Measurements from ENCODE around the gene SLC7A9. TPM values are rescaled to one million over a fixed set of nuclear protein-coding genes. Genes with fewer than 3 reads are reported as not detected.

The SLC7A9 gene
- polyA plus RNA-seq, 10 donors = 0.12 to 0.72 (median 0.60) TPM

DNA sequence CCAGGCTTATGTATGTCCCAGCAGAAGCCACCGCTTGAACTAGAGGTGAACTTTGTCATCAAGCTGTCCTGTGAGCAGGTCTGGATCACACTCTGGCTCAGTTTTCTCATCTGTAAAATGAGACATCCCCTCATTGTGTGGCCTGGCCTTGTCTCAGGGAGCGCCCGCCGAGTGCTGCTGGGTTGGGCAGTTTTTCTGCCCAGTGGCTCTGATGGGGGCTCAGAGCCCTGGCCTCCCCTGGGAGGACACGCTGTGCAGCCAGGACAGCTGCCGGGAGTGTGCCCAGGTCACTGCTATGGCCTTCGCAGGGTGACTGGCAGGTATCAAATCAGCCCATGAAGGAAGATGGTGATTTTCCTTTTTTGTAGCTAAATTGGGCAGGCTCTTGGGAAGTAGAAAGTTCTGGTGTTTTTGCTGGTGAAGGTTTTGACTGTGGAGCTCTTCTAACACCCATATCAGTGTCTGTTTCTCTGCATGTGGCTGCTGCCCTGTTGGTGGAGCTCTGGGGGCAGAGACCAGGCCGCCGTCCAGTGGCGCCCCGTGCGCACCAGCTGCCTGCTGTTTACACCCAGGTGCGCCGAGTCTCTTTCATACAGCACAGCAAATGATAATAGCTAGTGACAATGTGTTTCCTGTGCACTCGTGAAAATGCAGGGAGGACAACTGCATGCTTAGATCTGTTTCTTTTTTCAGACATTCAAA lies 40.8 kb downstream of the SLC7A9 start:
- no peak for DNase-seq

DNA sequence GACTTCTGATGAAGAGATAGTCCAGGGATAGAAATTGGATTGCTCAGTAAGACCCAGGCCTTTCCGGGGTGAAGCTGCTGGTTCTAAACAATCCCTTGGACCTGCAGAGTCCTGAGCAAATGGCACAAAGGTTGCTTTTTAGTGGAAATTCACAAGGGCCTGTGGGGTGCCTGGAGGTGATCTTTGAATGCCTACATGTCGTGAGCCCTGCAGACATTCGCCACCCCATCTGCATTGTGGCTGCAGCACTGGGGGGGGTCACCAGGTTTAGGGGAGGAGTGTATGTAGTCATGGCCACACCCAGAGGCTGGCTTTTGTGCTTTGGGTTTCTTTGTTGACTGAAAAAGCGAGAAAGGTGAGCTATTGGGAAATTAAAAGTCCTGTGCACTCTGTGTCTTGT lies 41.4 kb downstream of the SLC7A9 start:
- DNase-seq = no peak

DNA sequence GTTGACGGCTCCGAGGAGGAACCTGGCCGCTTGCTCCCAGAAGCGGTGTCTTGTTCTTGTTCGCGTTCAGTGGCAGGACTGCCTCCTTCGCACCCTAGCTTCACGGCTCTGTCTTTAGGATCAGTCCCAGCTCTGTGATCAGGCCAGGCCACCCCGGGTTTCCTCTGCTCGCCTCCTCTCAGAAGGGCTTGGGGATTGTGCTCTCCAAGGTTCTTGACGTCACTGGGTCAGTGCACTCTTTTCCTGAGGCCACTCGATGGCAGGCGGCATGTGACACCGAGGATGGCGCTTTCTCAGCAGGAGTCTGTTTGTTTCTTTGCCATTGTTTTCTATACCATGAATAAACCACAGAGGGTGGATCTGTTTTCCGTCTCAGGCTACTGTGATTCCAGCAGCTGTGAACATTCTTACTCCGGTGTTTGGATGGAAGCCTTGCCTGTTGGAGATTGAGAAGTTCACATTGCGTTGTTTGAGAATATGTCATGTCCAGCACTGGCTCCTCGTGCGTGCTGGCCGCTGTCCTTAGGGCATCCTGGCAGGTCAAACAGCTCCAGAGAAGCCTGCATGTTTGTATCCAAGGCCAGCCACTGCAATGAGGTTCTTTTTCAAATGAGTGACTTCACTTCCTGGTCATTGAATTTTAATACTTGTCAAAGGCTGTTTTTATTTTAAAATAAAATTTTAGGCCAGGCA lies 44.5 kb downstream of the SLC7A9 start:
- no peak for DNase-seq

DNA sequence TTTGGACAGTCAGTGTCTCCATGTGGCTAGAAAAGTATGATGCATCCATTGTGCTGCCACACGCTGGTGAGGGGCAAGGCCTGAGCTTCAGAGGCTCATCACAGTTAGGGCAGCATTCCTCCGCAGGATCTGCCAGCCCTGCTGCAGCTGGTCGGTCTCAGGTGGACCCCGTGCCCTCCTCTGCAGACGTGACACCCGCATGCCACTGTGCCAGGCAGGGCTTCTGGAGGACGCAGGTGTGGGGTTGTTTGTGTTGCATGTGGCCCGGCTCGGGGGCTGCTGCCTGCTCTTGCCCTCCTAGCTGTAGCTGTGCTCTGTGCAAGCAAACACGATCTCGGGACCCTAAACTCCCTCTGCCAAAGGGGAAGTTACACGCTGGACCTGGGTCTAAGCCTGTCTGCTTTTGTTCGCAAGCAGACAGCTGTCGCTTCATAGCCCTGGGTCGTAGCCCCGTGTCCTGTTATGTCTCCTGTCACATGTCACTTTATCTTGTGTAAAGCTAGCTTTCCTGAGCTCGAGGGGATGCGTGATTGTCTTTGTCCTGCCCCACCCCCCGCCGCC lies 45.3 kb downstream of the SLC7A9 start:
- peak in 1 of 3 donors; percentile 19 for DNase-seq

DNA sequence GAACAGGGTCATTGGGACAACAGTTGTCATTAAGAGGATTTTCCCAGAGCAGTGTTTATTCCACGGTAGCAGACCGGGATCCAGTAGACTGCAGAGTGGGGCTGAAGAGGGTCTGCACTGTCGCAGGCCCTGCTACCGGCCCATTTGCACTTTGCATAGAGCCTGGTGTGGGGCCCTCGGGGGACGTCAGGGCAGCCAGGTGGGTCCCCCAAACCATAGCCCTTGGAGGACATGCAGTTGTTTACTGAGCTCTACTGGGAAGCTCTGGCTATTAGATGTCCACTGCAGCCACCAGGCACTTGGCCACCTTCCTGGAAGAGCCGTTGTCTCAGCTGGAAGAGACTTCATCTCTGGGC lies 45.8 kb downstream of the SLC7A9 start:
- no peak for DNase-seq

DNA sequence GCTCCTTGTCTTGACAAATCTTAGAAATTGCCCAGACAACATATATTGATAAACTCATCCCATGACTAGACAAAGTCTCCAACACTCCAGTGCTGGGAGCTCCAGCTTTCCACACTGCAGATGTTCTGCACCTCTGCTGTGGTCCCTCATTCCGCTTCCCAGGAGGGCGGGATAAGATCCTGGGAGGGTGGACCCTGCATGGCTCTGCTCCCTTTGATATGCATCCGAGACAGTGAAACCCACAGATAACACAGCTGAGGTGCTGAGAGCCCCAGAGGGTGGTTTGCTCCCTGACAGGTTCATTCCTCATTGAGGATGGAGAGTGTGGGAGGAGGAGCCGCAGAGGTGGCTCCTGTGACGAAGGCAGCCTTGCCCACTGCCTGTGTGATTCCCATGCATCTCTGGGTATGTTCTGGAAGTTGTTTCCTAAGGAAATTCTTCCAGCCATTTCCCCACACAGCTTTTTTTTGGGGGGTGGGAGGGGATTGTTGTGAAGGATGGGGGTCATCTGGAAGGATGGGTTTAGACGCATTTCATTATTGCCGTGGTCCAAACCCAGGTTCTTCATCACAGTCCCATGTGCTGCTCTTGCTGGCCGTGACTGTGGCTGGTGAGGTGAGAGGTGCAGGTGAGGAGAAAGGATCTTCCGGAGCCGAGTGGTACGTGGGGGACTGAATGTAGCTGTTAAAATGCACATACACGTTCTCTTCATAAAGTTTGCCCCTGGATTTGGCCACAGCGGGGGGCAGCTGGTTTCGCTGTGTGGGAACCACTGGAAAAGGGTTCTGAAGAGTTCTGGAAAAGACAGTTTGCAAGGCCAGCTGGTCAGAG lies 46.4 kb downstream of the SLC7A9 start:
- no peak for DNase-seq

DNA sequence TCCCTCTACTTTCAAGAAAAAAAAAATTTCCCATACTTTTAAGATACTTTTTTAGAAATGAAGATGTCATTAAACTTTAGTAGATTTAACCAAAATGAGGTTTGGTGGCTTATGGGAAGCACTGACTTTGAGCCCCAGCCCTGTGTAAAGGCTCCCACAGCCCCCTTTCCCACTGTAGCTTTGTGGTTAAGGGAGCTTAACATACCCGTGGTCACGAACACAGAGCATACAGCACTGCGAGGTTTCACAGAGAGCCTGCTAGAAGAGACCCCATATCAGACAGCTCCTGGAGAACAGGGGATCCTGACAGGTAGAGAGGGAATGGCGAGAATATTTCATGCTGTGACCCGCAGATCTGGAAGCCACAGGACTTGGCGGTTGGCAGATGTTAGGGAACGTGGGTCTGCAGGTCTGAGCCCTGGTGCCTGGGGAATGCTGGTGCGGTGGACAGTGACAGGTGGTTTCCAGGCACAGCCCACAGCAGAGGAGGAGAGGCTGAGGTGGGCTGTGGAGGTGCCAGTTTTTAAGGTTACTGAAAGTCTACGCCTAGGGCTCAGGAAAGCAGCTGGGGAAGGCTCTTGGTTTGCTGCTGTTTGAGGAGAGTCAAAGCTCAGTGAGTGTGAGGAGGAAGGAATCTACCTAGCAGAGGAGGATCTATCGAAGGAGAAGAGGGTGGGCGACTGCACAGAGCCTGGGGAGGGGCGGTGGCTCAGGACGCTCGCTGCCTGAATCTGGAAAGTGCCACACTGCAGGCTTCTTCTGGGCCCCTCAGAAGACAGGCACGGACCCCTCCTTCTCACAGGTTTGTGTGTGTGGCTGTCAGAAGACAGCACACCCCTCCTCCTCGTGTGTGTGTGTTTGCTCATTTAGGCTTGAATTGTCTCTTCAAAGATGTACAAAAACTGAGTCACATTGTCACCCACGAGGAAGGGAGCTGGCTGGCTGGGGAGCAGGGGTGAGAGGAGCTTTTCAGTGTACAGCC lies 49.9 kb downstream of the SLC7A9 start:
- DNase-seq = no peak

DNA sequence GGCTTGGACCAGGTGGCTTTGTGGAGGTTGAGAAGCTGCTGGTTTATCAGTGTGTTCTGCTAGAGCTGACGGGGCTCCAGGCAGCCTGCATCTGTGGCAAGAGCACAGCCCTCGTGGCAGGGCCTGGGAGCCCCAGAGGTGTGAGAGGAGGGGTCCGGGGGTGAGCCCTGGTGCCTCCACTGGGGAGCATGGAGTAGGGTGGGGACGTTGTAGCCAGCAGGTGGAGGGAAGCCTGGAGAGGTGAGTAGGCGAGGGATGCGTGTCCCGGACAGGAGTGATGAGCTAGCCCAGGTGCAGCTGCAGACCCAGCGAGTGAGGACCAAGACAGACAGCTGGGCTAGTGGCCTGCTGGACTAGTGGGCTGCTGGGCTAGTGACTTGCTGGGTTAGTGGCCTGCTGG lies 51.0 kb downstream of the SLC7A9 start:
- DNase-seq = no peak

DNA sequence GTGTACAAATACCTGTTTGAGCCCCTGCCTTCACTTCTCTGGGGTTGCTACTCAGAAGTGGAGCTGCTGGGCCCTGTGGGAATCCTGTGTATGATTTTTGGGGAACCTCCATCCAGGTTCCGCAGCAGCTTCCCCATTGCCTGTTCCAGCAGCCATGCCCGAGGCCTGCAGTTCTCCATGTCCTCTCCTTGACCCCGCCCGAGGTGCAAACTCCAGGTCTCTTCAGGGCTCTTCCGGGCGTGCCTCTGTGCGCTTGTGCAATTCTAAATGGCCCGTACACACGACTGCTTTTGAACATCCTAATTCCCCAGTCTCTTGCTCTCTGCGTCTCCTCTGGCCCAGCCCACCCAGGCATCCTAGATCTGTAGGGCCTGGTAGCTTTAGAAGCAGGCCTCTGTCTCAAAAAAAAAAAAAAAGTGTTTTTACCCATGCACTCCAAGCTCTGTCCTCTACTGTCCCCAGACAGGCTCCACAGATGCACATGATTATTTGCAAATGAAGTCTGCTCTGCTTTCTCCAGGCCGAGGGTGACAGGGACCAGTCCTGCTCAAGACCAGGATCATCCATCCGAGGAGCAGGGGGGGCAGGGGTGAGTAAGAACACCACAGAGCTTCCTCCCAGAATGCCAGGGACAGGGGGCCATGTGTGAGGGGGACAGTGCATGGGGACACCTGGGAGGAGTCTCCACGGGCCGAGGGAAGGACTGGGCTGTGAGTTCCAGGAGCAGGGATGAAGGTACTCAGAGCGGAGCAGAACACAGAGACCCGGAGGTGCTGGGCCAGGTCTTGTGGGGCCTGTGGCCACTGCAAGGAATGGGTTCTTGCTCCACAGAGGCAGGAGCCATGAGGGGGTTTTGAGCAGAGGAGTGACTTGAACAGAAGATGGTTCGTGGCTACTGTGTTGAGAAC lies 51.7 kb downstream of the SLC7A9 start:
- DNase-seq = no peak

DNA sequence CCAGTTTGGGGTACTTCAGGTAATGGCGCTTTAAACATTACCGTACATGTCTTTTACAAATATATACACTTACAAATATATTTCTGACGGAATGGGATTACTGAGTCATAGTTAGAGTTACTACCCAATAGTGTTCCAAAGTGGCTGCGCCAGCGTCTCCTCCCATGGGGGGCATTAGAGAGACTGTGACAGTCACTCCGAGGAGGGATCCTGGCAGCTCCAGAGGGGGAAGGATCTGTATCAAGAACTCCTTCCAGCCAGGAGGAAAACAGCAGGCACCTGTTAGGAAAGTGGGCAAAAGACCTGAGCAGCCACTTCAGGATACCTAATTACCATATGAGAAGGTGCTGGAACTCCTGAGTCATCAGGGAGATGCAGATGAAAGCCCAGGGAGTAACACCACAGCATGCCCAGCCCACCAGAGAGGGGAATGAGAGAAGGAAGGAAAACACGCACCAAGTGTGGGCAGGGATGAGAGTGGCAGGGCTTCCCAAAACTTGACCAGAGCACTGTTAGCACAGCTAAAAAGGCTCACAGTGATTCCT lies 52.9 kb downstream of the SLC7A9 start:
- no peak for DNase-seq

DNA sequence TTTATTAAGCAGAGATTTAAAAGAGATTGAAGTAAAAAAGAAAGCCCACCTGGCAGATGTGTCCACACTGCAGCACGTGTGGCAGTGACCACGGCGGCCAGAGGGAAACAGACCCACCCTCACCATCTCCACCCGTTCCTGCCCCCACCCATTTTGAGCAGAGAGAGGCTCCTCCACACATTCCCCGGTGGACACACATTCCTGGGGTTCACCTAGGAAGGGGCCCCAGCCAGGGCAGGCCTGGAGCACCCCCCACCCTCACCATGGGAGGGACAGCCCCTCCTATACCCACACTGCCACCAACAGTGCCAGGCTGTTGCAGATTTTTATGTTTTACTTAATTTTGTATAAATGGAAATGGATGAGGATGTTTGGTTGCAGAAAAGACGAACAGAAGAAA lies 54.9 kb downstream of the SLC7A9 start:
- no peak for DNase-seq

DNA sequence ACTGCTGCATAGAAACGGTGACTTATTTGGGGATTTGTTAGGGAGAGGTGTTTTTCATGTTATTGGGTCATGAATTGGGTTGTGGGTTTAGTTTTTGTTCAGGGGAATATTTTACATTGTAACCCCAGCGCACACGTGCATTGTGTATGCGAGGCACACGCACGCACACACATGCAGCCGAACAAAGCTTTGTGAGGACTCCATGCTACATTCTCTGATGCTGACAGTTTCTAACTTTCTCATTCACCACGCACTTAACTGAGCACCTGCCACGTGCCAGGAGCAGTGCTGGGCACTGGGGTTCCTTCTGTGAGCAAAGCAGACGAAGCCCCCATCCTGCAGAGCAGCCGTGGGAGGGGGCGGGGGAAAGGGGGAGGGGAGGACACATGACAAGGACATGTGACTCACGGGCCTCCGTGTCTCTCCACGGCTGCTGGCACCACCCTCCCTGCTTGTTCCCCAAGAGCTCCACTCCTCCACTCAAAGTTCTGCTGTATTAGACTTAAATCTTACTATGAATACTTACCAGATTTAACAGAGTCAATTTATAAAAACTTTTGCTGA lies 55.6 kb downstream of the SLC7A9 start:
- no peak for DNase-seq

DNA sequence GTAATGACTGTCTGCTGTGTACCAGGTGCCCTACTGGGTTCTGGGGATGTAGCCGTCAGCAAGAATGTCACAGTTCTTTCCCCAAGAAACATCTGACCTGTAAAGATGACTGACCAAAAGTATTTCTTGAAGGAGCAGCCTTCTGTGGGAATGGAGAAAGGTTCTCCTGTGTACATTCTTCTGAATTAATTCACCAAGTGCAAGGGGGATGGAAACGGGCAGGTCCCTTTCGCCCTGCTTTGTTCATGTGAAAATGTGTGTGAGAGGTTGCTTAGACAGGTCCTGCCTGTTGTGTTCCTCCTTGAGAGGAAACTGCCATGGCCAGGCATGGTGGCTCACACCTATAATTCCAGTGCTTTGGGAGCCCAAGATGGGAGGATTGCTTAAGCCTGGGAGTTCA lies 57.0 kb downstream of the SLC7A9 start:
- DNase-seq = no peak

DNA sequence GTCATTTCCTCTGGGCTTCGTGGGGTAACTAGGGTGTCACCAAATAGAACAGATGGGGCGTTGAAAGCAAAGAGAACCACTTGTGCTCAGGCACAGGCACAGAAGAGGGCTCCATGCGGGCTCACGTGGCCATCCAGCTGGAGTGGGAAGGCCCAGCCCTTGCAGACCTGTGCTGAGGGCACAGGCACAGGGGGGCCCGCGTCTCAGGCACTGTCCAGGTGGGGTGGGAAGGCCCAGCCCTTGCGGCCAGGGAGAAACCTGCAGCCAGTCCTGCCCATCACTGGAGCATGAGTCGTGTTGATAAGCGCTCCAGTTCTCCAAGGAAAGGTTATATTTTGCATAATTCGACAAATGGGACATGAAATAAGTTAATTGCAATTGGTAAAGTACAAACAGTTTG lies 57.5 kb downstream of the SLC7A9 start:
- no peak for DNase-seq

DNA sequence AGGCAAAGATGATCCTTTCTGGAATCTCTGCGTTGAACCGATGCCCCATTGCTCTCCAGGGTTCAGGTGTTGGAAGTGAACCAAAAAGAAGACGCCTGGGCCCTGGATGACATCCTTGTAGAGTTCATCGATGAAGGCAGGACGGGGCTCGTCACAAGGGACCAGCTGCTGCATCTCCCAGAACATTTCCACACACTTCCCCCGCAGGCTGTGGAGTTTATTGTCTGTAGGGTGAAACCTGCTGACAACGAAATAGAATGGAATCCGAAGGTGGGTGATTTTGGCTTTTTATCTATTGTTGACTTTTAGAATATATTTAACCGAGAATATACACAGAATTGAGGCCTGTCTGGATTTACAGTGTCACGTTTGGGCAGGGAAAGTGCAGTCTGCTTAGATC lies 58.4 kb downstream of the SLC7A9 start:
- no peak for DNase-seq

DNA sequence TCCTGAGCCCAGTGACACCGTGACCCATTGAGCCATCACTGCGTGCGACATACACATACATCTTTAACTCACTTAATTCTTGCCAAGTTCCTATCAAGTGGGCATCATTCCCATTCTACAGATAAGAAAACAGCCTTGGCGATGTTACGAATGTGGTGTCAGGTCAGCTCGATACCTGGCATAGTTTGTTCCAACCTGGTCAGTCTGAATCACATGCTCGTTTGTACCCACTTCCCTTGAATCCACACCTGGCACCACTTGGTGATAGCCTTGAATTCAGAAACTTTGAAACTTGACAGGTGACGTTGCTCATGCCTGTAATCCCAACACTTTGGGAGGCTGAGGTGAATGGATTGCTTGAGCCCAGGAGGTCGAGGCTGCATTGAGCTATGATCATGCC lies 59.1 kb downstream of the SLC7A9 start:
- DNase-seq = no peak

DNA sequence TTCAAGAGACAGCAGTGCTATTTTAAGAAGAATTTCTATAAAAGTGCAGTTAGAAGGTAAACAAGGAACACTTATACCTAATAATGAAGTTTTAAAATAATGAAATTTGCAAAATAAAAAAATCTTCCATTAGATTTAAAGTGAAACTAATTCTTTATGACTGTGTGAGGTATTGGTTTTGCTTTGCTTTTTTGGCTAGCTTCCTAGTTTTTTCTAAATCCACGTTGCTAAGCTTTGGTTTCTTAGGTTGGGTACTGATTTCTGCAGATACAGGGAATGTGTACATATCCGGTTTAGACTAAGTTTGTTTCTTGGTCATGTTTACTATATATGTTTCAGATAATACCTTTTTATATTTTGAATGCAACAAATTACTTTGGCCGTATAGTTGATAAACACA lies 59.8 kb downstream of the SLC7A9 start:
- no peak for DNase-seq

DNA sequence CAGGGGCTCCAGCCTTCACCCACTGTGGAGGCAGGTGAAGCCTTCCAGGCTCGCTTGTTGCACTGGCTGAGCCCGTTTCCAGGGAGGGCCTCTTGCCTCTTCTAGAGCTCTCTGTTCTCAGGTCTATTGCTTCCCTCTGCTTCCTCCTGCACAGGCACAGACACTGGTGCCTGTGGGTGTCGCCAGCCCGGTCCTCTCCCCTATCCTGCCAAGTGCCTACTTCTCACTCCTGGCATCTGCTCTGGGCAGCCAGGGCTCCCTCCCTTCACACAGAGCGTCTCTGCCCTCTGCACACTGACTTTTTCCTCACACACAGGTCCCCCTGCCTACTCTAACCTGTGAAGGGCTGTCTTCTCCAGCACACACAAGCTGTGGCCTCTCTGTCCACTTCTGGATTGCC lies 60.3 kb downstream of the SLC7A9 start:
- no peak for DNase-seq

DNA sequence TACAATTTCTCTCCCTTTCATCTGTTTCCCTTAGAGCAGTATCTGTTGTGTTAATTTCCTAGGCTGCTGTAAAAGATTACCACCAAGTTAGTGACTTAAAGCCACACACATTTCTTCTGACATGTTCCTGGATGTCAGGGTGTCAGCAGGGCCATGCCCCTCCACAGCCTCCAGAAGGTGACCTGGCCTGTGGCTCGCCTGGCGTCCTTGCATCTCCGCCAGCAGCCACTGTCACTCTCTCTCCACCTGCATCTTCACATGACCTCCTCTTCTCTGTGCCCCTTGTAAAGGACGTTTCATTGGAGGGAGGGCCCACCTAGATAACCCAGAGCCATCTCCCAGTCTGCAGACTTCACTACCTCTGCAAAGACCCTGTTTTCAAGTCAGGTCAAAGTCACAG lies 61.3 kb downstream of the SLC7A9 start:
- no peak for DNase-seq

DNA sequence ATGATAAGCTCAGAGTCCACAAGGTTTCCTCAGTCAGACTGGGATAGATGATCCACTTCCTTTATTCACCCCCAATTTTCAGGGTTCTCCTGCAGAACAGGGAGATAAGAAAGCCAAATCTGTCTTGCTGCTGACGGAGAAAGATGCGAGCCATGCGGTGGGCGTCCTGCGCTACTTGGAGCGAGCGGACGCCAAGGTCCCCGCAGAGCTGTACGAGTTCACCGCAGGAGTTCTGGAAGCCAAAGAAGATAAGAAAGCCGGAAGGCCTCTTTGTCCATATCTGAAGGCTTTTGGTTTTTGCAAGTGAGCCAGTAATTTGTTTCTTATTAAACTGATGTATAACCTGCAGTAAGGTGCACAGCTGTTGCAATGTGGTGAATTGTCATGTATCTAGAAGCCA lies 66.7 kb downstream of the SLC7A9 start:
- no peak for DNase-seq
